Measurements from ENCODE around the gene ARL8A. TPM values are rescaled to one million over a fixed set of nuclear protein-coding genes. Genes with fewer than 3 reads are reported as not detected.

Gene ARL8A
- total RNA-seq, 4 donors from 2014 or later: 36.5 to 68.4 (median 41.3) TPM

DNA sequence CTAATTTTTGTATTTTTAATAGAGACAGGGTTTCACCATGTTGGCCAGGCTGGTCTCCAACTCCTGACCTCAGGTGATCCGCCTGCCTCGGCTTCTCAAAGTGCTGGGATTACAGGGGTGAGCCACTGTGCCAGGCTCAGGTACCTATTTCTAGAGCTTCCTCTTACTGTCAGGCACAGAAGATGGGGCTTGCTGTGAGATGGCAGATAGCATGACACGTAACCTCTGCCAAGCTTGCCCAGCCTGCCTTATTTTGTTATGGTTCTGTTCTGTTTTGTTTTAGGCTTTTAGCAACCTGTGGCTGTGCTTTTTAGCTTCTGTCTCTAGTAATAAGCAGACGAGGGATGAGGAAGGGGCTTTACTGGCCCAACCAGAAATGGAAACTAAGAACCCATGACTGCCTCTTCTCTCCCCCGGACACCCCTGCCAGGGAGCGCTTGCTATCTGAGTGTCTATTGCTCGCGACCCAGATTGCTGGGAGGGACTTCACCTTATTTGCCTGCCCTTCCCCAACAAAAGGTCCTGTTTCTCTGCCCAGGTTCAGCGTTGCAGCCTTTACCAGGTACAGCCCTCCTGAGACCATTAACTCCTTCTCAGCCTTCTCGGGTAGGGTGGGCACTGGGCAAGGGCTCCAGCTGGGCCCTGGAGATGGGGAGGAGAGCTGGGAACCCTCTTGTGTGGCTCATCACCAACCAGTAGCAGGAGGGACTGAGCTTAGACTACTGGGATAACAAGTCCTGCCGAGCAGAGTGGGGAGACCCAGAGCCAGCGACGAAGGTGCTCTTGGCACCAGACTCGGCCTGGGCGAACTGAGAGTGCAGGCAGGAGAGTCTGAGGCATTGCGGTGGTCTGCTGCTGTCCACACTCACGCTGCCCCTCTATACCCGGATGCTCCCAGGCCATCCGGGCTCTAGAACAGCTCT lies 35.6 kb upstream of the ARL8A start:
- intact Hi-C loops (cut with DNase I; ENCODE audit: low total_unique reads): loop anchor here (10.0 kb wide), 1 partner anchor 535 kb away; the partner anchor contains the start of gene SYT2
- 71 to 79% methylated on average over 19 of the region's 19 CpGs for WGBS, 2 donors
- TF ChIP-seq, protein P1, sequence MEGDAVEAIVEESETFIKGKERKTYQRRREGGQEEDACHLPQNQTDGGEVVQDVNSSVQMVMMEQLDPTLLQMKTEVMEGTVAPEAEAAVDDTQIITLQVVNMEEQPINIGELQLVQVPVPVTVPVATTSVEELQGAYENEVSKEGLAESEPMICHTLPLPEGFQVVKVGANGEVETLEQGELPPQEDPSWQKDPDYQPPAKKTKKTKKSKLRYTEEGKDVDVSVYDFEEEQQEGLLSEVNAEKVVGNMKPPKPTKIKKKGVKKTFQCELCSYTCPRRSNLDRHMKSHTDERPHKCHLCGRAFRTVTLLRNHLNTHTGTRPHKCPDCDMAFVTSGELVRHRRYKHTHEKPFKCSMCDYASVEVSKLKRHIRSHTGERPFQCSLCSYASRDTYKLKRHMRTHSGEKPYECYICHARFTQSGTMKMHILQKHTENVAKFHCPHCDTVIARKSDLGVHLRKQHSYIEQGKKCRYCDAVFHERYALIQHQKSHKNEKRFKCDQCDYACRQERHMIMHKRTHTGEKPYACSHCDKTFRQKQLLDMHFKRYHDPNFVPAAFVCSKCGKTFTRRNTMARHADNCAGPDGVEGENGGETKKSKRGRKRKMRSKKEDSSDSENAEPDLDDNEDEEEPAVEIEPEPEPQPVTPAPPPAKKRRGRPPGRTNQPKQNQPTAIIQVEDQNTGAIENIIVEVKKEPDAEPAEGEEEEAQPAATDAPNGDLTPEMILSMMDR (IDR thresholded peaks at IDR 0.05): no peak
- TF ChIP-seq POLR2A (IDR thresholded peaks at IDR 0.05): no peak

DNA sequence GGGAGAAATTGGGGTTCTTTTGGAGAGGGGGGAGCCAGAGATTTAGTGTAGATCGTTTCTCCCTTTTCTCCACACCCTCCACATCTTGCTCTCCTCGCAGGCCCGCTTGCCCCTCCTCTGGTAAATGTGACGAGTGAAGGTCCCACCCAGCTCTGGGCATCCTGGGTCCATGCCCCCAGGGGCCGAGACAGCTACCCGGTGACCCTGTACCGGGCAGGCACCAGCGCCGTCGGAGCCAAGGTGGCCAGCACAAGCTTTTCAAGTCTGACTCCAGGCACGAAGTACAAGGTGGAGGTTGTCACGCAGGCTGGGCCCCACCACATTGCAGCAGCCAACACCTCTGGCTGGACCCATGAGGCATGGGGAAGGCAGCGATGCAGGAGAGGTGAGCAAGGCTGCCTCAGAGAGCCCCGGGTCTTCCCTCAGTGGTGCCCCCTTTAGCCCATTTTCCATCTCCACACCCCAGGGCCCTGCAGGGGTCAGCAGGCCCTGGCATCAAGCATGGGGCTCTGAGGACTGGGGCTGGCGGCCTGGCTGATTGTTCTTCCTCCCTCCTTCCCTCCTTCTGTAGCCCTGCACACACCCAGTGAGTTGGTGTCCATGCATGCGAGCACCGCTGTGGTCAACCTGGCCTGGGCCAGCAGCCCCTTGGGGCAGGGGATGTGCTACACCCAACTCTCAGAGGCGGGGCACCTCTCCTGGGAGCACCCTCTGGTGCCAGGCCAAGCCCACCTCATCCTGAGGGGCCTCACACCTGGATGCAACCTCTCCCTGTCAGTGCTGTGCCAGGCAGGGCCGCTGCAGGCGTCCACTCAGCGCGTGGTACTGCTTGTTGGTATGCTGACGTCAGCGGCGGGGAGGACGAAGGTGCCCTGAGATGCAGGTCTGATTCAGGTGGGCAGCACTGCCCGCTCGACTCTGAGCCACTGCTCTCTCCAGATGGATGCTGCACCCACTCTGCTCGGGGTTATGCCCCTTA lies 32.7 kb upstream of the ARL8A start:
- intact Hi-C loops (cut with DNase I; ENCODE audit: low total_unique reads): no loop called here
- TF ChIP-seq POLR2A (IDR thresholded peaks at IDR 0.05): no peak
- TF ChIP-seq, protein P1 (IDR thresholded peaks at IDR 0.05): no peak
- no peak overlapping the region for H3K4me3 ChIP-seq (ENCODE audit: low read depth, poor library complexity, severe bottlenecking)
- WGBS, 2 donors: 86 to 92% methylated on average over 22 to 29 of the region's 29 CpGs
- DNase-seq (ENCODE audit: low spot score in 2 of 2): no peak

More for the DNA sequence above, 35.6 kb upstream of the ARL8A start:
- no peak for DNase-seq (ENCODE audit: low spot score in 2 of 2)
- H3K4me3 ChIP-seq (ENCODE audit: low read depth, poor library complexity, severe bottlenecking): no peak overlapping the region

DNA sequence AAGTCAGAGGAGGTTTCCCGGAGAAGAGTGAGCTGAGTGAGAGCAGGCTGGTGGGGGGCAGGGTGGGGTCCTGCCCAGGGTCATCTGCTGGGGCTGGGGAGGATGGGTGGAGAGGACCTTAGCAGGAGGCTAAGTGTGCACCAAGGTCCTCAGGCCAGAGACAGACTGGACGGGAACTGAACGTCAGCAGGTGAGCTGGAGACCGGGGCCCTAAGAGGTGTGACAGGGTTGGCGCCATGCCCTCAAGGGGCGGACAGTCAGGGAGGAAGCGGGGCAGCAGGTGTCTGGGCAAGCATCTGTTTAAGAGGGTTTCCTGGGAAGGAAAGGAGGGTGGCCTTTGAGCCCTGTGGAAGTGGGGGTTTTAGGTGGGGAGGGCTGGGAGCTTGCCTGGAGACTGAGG lies 29.5 kb upstream of the ARL8A start:
- H3K4me3 ChIP-seq (ENCODE audit: low read depth, poor library complexity, severe bottlenecking): no peak overlapping the region
- no peak for DNase-seq (ENCODE audit: low spot score in 2 of 2)
- intact Hi-C loops (cut with DNase I; ENCODE audit: low total_unique reads): no loop called here
- WGBS, 2 donors: 79 to 83% methylated on average over 7 of the region's 7 CpGs
- TF ChIP-seq, protein P1 (IDR thresholded peaks at IDR 0.05): no peak
- no peak for TF ChIP-seq POLR2A (IDR thresholded peaks at IDR 0.05)

DNA sequence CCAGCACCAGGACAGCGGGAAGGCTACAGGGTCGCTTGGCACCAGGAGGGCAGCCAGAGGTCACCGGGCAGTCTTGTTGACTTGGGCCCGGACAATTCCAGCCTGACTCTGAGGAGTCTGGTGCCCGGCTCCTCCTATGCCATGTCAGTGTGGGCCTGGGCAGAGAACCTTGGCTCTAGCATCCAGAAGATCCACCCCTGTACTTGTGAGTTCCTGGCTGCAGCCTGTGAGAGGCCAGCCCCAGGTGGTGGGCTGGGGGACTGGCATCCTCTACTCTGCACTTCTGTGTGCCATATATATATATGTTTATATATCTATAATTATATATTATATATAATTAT lies 27.4 kb upstream of the ARL8A start:
- no peak for DNase-seq (ENCODE audit: low spot score in 2 of 2)
- 89 to 100% methylated on average over 3 to 5 of the region's 5 CpGs for WGBS, 2 donors
- intact Hi-C loops (cut with DNase I; ENCODE audit: low total_unique reads): no loop called here
- no peak overlapping the region for H3K4me3 ChIP-seq (ENCODE audit: low read depth, poor library complexity, severe bottlenecking)
- TF ChIP-seq, protein P1 (IDR thresholded peaks at IDR 0.05): no peak
- TF ChIP-seq POLR2A (IDR thresholded peaks at IDR 0.05): no peak

DNA sequence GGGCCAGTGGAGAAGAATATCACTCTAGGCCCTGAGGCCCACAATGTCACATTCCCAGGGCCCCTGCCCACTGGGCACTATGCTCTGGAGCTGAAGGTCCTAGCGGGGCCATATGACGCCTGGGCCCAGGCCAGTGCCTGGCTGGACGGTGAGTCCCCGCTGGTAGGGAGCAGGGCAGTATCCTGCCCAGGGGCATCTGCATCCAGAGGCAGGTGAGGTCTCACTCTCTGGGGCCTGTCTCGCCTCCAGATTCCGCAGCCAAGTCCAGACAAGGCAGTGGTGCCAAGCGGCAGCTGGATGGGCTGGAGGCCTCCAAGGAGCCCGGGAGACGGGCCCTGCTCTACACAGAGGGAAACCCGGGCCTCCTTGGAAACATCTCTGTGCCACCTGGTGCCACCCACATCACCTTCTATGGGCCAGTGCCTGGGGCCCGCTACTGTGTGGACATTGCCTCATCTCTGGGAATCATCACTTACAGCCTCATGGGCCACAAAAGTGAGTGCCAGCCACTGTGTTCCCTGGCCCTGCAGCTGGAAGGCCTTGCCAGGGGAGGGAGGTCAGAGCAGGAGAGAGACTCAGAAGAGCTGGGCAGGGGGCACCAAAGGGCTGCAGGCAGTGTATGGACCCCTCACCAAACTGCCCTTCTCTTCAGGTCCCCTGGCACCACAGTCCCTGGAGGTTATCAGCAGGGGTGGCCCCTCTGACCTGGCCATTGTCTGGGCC lies 26.9 kb upstream of the ARL8A start:
- TF ChIP-seq, protein P1 (IDR thresholded peaks at IDR 0.05): no peak
- no peak for TF ChIP-seq POLR2A (IDR thresholded peaks at IDR 0.05)
- 91 to 93% methylated on average over 8 to 11 of the region's 11 CpGs for WGBS, 2 donors
- intact Hi-C loops (cut with DNase I; ENCODE audit: low total_unique reads): no loop called here
- no peak overlapping the region for H3K4me3 ChIP-seq (ENCODE audit: low read depth, poor library complexity, severe bottlenecking)
- no peak for DNase-seq (ENCODE audit: low spot score in 2 of 2)

Measured in lower leg skin (tissue), 4 donors.